ENCODE results near the gene CP. TPM values are rescaled to one million over a fixed set of nuclear protein-coding genes. Genes with fewer than 3 reads are reported as not detected.

CP gene
- total and polyA plus RNA-seq, 2 experiments from 2014 or later: 2.8 to 3.6 TPM

DNA sequence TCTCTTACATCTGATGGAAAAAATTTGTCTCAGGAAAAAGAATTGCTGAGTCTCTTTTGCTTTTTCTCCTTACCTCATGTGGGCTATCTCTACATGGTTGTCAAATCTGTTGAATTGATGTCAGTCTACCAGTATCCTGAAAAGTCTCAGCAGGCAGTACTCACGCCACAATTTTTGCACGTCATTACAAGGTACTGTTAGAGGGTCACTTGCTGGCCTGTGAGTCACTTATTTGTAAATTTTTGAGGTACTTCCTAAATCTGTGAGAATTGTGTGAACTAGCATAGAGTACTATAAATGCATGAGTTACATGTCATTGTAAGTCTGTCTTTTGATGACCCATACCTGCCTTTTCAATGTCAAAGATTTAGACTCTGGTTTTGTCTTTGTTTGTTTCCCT is 76.3 kb downstream of the CP start:
- H3K4me3 ChIP-seq: no peak overlapping the region
- no peaks in the 10 kb centered on the region for H3K79me2 ChIP-seq (replicated peaks; ENCODE audit: insufficient read depth)
- peak overlapping the region; percentile 7 for H3K27ac ChIP-seq (ENCODE audit: low read depth)
- TF ChIP-seq STAT1 (IDR thresholded peaks at IDR 0.05; ENCODE audit: unreplicated experiment) (no peak), JUNB (IDR thresholded peaks at IDR 0.05; ENCODE audit: unreplicated experiment) (no peak), EZH2phosphoT487 (IDR thresholded peaks at IDR 0.05; ENCODE audit: unreplicated experiment) (no peak), ZNF331 (CRISPR knock-in tag; IDR thresholded peaks at IDR 0.05; ENCODE audit: low read depth) (no peak), CREB1 (CRISPR knock-in tag; IDR thresholded peaks at IDR 0.05; ENCODE audit: low read depth) (no peak), POLR2AphosphoS5 (IDR thresholded peaks at IDR 0.05; ENCODE audit: low read depth) (no peak), ZNF114 (CRISPR knock-in tag; IDR thresholded peaks at IDR 0.05) (no peak), EZH2 (IDR thresholded peaks at IDR 0.05; ENCODE audit: low read depth, unreplicated experiment) (no peak), NANOG (IDR thresholded peaks at IDR 0.05; ENCODE audit: borderline replicate concordance) (no peak)
- TF ChIP-seq, protein P1, sequence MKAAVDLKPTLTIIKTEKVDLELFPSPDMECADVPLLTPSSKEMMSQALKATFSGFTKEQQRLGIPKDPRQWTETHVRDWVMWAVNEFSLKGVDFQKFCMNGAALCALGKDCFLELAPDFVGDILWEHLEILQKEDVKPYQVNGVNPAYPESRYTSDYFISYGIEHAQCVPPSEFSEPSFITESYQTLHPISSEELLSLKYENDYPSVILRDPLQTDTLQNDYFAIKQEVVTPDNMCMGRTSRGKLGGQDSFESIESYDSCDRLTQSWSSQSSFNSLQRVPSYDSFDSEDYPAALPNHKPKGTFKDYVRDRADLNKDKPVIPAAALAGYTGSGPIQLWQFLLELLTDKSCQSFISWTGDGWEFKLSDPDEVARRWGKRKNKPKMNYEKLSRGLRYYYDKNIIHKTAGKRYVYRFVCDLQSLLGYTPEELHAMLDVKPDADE (IDR thresholded peaks at IDR 0.05): no peak
- TF ChIP-seq, protein P2, sequence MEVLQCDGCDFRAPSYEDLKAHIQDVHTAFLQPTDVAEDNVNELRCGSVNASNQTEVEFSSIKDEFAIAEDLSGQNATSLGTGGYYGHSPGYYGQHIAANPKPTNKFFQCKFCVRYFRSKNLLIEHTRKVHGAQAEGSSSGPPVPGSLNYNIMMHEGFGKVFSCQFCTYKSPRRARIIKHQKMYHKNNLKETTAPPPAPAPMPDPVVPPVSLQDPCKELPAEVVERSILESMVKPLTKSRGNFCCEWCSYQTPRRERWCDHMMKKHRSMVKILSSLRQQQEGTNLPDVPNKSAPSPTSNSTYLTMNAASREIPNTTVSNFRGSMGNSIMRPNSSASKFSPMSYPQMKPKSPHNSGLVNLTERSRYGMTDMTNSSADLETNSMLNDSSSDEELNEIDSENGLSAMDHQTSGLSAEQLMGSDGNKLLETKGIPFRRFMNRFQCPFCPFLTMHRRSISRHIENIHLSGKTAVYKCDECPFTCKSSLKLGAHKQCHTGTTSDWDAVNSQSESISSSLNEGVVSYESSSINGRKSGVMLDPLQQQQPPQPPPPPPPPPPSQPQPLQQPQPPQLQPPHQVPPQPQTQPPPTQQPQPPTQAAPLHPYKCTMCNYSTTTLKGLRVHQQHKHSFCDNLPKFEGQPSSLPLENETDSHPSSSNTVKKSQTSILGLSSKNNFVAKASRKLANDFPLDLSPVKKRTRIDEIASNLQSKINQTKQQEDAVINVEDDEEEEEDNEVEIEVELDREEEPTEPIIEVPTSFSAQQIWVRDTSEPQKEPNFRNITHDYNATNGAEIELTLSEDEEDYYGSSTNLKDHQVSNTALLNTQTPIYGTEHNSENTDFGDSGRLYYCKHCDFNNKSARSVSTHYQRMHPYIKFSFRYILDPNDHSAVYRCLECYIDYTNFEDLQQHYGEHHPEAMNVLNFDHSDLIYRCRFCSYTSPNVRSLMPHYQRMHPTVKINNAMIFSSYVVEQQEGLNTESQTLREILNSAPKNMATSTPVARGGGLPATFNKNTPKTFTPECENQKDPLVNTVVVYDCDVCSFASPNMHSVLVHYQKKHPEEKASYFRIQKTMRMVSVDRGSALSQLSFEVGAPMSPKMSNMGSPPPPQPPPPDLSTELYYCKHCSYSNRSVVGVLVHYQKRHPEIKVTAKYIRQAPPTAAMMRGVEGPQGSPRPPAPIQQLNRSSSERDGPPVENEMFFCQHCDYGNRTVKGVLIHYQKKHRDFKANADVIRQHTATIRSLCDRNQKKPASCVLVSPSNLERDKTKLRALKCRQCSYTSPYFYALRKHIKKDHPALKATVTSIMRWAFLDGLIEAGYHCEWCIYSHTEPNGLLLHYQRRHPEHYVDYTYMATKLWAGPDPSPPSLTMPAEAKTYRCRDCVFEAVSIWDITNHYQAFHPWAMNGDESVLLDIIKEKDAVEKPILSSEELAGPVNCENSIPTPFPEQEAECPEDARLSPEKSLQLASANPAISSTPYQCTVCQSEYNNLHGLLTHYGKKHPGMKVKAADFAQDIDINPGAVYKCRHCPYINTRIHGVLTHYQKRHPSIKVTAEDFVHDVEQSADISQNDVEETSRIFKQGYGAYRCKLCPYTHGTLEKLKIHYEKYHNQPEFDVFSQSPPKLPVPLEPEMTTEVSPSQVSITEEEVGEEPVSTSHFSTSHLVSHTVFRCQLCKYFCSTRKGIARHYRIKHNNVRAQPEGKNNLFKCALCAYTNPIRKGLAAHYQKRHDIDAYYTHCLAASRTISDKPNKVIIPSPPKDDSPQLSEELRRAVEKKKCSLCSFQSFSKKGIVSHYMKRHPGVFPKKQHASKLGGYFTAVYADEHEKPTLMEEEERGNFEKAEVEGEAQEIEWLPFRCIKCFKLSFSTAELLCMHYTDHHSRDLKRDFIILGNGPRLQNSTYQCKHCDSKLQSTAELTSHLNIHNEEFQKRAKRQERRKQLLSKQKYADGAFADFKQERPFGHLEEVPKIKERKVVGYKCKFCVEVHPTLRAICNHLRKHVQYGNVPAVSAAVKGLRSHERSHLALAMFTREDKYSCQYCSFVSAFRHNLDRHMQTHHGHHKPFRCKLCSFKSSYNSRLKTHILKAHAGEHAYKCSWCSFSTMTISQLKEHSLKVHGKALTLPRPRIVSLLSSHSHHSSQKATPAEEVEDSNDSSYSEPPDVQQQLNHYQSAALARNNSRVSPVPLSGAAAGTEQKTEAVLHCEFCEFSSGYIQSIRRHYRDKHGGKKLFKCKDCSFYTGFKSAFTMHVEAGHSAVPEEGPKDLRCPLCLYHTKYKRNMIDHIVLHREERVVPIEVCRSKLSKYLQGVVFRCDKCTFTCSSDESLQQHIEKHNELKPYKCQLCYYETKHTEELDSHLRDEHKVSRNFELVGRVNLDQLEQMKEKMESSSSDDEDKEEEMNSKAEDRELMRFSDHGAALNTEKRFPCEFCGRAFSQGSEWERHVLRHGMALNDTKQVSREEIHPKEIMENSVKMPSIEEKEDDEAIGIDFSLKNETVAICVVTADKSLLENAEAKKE (CRISPR knock-in tag; IDR thresholded peaks at IDR 0.05): no peak
- TF ChIP-seq, protein P3, sequence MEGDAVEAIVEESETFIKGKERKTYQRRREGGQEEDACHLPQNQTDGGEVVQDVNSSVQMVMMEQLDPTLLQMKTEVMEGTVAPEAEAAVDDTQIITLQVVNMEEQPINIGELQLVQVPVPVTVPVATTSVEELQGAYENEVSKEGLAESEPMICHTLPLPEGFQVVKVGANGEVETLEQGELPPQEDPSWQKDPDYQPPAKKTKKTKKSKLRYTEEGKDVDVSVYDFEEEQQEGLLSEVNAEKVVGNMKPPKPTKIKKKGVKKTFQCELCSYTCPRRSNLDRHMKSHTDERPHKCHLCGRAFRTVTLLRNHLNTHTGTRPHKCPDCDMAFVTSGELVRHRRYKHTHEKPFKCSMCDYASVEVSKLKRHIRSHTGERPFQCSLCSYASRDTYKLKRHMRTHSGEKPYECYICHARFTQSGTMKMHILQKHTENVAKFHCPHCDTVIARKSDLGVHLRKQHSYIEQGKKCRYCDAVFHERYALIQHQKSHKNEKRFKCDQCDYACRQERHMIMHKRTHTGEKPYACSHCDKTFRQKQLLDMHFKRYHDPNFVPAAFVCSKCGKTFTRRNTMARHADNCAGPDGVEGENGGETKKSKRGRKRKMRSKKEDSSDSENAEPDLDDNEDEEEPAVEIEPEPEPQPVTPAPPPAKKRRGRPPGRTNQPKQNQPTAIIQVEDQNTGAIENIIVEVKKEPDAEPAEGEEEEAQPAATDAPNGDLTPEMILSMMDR (conservative IDR thresholded peaks at IDR 0.05; ENCODE audit: low read depth in 2 of 2): no peak
- TF ChIP-seq, protein P4, sequence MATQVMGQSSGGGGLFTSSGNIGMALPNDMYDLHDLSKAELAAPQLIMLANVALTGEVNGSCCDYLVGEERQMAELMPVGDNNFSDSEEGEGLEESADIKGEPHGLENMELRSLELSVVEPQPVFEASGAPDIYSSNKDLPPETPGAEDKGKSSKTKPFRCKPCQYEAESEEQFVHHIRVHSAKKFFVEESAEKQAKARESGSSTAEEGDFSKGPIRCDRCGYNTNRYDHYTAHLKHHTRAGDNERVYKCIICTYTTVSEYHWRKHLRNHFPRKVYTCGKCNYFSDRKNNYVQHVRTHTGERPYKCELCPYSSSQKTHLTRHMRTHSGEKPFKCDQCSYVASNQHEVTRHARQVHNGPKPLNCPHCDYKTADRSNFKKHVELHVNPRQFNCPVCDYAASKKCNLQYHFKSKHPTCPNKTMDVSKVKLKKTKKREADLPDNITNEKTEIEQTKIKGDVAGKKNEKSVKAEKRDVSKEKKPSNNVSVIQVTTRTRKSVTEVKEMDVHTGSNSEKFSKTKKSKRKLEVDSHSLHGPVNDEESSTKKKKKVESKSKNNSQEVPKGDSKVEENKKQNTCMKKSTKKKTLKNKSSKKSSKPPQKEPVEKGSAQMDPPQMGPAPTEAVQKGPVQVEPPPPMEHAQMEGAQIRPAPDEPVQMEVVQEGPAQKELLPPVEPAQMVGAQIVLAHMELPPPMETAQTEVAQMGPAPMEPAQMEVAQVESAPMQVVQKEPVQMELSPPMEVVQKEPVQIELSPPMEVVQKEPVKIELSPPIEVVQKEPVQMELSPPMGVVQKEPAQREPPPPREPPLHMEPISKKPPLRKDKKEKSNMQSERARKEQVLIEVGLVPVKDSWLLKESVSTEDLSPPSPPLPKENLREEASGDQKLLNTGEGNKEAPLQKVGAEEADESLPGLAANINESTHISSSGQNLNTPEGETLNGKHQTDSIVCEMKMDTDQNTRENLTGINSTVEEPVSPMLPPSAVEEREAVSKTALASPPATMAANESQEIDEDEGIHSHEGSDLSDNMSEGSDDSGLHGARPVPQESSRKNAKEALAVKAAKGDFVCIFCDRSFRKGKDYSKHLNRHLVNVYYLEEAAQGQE (IDR thresholded peaks at IDR 0.05; ENCODE audit: unreplicated experiment): no peak
- peaks cover 32% of the 10 kb centered on the region for H3K36me3 ChIP-seq (ENCODE audit: insufficient read depth)
- H2AFZ ChIP-seq: no peak overlapping the region
- no peaks in the 10 kb centered on the region for H3K4me1 ChIP-seq (ENCODE audit: insufficient read depth)
- no peaks in the 10 kb centered on the region for H4K20me1 ChIP-seq (replicated peaks; ENCODE audit: insufficient read depth)
- ATAC-seq (no peak), DNase-seq (ENCODE audit: low spot score) (no peak)
- no peak overlapping the region for H3K4me2 ChIP-seq
- Mint-ChIP-seq H3K4me1 (peaks cover 4% of the 10 kb centered on the region; the same call in 2 of the 3 replicates), H3K27me3 (ENCODE audit: insufficient read depth, low read depth, poor library complexity) (no peaks in the 10 kb centered on the region), H3K4me3 (no peak overlapping the region), H3K9me3 (no peaks in the 10 kb centered on the region), H3K36me3 (ENCODE audit: low read depth) (peaks cover 52% of the 10 kb centered on the region), H3K27ac (no peak overlapping the region)
- no peaks in the 10 kb centered on the region for H3K27me3 ChIP-seq (ENCODE audit: insufficient read depth)
- no peaks in the 10 kb centered on the region for H3K9me2 ChIP-seq (ENCODE audit: insufficient read depth)
- peaks cover 8% of the 10 kb centered on the region; the same call in 1 of the 2 replicates for H3F3A ChIP-seq (replicated peaks; ENCODE audit: low read depth)
